Activated naive CD8-positive, alpha-beta T cell treated with anti-CD3 and anti-CD28 coated beads for 36 hours (primary cell): ENCODE results near the gene CBFA2T3. TPM values are rescaled to one million over a fixed set of nuclear protein-coding genes. Genes with fewer than 3 reads are reported as not detected.

ENCODE experiments used
- DNase-seq: peaks from one replicate; pipeline ENCODE4 v3.0.0; 2021
- H3K27ac Mint-ChIP-seq: one replicate; pipeline ENCODE4 v1.8.0; 2022; ENCODE audit warnings: mild to moderate bottlenecking, moderate library complexity, mixed read lengths
- H3K27me3 Mint-ChIP-seq: one replicate; pipeline ENCODE4 v1.8.0; 2022; ENCODE audit warnings: mild to moderate bottlenecking, mixed read lengths
- H3K36me3 Mint-ChIP-seq: one replicate; pipeline ENCODE4 v1.8.0; 2021; ENCODE audit warnings: mild to moderate bottlenecking, mixed read lengths
- H3K4me1 Mint-ChIP-seq: one replicate; pipeline ENCODE4 v1.8.0; 2021; ENCODE audit warnings: mixed read lengths
- H3K4me3 Mint-ChIP-seq: one replicate; pipeline ENCODE4 v1.8.0; 2022; ENCODE audit warnings: mild to moderate bottlenecking, moderate library complexity, mixed read lengths
- H3K9me3 Mint-ChIP-seq: one replicate; pipeline ENCODE4 v1.8.0; 2022; ENCODE audit warnings: mixed read lengths
- total RNA-seq, 2 experiments: library from RNA; stranded (reverse); gene quantifications; one replicate each; pipeline ENCODE4 v1.2.3, GENCODE V29; 2021

Gene CBFA2T3
- total RNA-seq, 2 experiments from 2014 or later: 0.28 to 0.56 TPM

- peaks cover 2% of the 10 kb centered on the region for H3K4me1 Mint-ChIP-seq
- peaks cover 13% of the 10 kb centered on the region for H3K27me3 Mint-ChIP-seq
- no peak overlapping the region for H3K4me3 Mint-ChIP-seq
- no peaks in the 10 kb centered on the region for H3K36me3 Mint-ChIP-seq
- H3K27ac Mint-ChIP-seq: no peak overlapping the region
- no peak for DNase-seq
- H3K9me3 Mint-ChIP-seq: peaks cover 7% of the 10 kb centered on the region
Observed at GRCh38 chr16:88993166-88993761, 16.3 kb upstream of the CBFA2T3 start.

DNA sequence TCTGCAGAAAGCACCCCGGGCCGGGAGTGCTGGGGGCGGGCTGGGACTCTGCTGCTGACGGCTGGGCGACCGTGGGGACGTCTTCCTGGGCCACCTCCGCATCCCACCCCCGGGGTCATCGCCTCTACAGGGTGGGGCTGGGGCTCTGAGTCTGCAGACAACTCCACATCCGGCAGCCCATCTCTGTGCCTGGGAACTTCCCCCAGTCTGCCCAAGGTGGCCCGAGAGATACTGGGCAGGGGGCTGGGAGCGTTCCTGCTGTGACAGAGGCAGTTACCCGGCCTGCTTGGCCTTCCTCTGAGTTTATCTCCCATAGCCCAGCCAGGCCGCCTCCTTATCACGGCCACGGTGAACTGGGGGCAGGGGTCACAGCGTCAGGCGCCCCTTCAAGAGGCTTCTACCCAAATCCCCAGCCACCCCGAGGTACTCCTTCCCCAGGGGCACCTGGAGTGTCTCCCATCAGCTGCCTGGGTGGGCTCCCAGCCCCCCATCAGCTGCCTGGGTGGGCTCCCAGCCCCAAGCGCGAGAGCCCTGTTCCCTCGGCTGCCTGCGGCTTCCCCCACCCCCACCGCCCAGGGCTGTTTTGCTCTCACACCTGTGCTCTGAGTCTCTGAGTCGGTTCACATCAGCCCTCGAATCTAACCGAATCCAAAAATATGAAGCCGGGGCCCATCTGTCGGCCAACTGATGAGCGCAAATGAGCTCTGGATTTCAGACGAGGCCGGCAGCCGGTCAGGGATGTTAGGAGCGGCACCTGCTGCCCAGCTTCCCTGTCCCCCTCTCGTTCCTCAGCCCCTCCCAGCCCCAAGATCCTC is 15.6 kb upstream of the CBFA2T3 start:
- Mint-ChIP-seq H3K4me3 (no peak overlapping the region), H3K9me3 (peaks cover 4% of the 10 kb centered on the region), H3K27ac (no peak overlapping the region), H3K36me3 (no peaks in the 10 kb centered on the region), H3K4me1 (peaks cover 2% of the 10 kb centered on the region), H3K27me3 (peaks cover 13% of the 10 kb centered on the region)
- DNase-seq: no peak

GRCh38 chr16:88991813-88992350 is 14.9 kb upstream of the CBFA2T3 start:
- no peak overlapping the region for H3K4me3 Mint-ChIP-seq
- H3K27me3 Mint-ChIP-seq: peaks cover 13% of the 10 kb centered on the region
- H3K36me3 Mint-ChIP-seq: no peaks in the 10 kb centered on the region
- H3K27ac Mint-ChIP-seq: no peak overlapping the region
- H3K4me1 Mint-ChIP-seq: peaks cover 2% of the 10 kb centered on the region
- H3K9me3 Mint-ChIP-seq: no peaks in the 10 kb centered on the region
- DNase-seq: no peak

GRCh38 chr16:88989852-88990547 is 13.0 kb upstream of the CBFA2T3 start:
- Mint-ChIP-seq H3K27ac (no peak overlapping the region), H3K9me3 (no peaks in the 10 kb centered on the region), H3K27me3 (peaks cover 10% of the 10 kb centered on the region), H3K4me1 (peaks cover 2% of the 10 kb centered on the region), H3K4me3 (no peak overlapping the region), H3K36me3 (no peaks in the 10 kb centered on the region)
- no peak for DNase-seq

GRCh38 chr16:88988980-88989811 is 12.2 kb upstream of the CBFA2T3 start:
- Mint-ChIP-seq H3K4me3 (no peak overlapping the region), H3K9me3 (no peaks in the 10 kb centered on the region), H3K36me3 (no peaks in the 10 kb centered on the region), H3K27ac (no peak overlapping the region), H3K27me3 (peaks cover 3% of the 10 kb centered on the region), H3K4me1 (peaks cover 2% of the 10 kb centered on the region)
- no peak for DNase-seq

GRCh38 chr16:88985521-88985920 is 8.5 kb upstream of the CBFA2T3 start:
- Mint-ChIP-seq H3K4me1 (peaks cover 3% of the 10 kb centered on the region), H3K9me3 (no peaks in the 10 kb centered on the region), H3K4me3 (no peak overlapping the region), H3K27me3 (no peaks in the 10 kb centered on the region), H3K36me3 (no peaks in the 10 kb centered on the region), H3K27ac (no peak overlapping the region)
- DNase-seq: no peak

GRCh38 chr16:88983771-88984687 is 7.0 kb upstream of the CBFA2T3 start:
- no peaks in the 10 kb centered on the region for H3K36me3 Mint-ChIP-seq
- peaks cover 3% of the 10 kb centered on the region for H3K4me1 Mint-ChIP-seq
- DNase-seq: no peak
- no peaks in the 10 kb centered on the region for H3K9me3 Mint-ChIP-seq
- no peak overlapping the region for H3K27ac Mint-ChIP-seq
- no peak overlapping the region for H3K4me3 Mint-ChIP-seq
- peaks cover 3% of the 10 kb centered on the region for H3K27me3 Mint-ChIP-seq

DNA sequence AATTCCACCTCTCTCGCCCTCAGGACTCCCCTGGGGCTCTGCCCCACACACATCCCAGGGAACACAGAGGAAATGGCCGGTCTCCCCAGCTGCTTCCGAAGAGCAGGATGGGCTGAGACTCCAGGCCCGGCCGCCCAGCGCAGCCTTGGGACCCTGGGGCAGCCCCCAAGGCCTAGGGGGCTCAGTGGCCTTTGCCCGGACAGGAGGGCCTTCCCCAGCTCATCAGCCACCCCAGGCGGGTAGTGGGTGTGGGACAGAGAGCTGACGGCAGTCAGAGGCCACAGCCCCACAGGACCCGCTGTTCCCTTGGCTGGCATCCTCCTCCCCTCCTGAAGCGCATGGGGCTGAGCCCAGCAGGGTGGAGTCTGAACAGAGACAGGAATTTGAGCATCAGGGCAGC is 6.2 kb upstream of the CBFA2T3 start:
- no peak for DNase-seq
- H3K9me3 Mint-ChIP-seq: no peaks in the 10 kb centered on the region
- no peak overlapping the region for H3K4me3 Mint-ChIP-seq
- H3K27me3 Mint-ChIP-seq: peaks cover 9% of the 10 kb centered on the region
- H3K27ac Mint-ChIP-seq: no peak overlapping the region
- H3K36me3 Mint-ChIP-seq: no peaks in the 10 kb centered on the region
- peaks cover 3% of the 10 kb centered on the region for H3K4me1 Mint-ChIP-seq

DNA sequence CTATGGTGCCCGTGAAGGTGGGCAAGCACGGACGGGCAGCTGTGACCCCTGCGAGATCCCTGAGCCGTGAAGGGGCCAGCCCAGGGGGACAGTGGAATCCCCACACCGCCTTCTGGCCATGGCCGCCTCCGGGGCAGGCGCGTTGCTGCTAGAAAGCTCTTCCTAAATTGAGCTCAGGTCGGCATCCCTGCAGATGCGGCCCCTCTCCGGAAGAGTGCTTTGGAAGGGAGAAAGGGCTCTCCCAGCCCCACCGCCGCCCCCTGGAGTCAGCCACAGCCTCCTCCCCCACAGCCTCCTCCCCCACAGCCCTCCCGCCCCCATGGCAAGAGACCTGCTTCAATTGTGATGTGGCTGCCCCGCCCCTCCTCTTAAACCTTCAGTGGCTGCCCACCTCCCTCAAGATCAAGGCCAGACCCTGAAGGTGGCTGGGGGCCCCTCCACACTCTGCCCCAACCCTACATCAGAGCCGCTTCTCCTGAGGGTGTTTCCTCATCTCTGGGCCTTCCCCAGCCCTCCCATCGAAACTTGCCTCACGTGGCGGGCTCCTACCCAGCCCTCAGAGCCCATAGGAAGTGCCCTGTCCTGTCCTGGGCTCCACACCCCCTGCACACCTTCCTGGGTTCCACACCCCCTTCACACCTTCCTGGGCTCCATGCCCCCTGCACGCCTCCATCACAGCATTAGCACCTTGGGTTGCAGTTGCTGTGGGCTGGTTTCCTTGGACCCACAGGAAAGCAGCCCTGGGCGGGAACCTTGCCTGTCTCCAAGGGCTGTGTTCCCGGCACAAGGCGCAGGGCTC is 5.5 kb upstream of the CBFA2T3 start:
- Mint-ChIP-seq H3K9me3 (no peaks in the 10 kb centered on the region), H3K4me1 (peaks cover 3% of the 10 kb centered on the region), H3K36me3 (no peaks in the 10 kb centered on the region), H3K27ac (no peak overlapping the region), H3K27me3 (peaks cover 15% of the 10 kb centered on the region), H3K4me3 (no peak overlapping the region)
- no peak for DNase-seq

GRCh38 chr16:88979353-88980015 is 2.5 kb upstream of the CBFA2T3 start:
- Mint-ChIP-seq H3K4me1 (peaks cover 3% of the 10 kb centered on the region), H3K27ac (no peak overlapping the region), H3K9me3 (no peaks in the 10 kb centered on the region), H3K4me3 (no peak overlapping the region), H3K27me3 (peaks cover 32% of the 10 kb centered on the region), H3K36me3 (no peaks in the 10 kb centered on the region)
- no peak for DNase-seq

DNA sequence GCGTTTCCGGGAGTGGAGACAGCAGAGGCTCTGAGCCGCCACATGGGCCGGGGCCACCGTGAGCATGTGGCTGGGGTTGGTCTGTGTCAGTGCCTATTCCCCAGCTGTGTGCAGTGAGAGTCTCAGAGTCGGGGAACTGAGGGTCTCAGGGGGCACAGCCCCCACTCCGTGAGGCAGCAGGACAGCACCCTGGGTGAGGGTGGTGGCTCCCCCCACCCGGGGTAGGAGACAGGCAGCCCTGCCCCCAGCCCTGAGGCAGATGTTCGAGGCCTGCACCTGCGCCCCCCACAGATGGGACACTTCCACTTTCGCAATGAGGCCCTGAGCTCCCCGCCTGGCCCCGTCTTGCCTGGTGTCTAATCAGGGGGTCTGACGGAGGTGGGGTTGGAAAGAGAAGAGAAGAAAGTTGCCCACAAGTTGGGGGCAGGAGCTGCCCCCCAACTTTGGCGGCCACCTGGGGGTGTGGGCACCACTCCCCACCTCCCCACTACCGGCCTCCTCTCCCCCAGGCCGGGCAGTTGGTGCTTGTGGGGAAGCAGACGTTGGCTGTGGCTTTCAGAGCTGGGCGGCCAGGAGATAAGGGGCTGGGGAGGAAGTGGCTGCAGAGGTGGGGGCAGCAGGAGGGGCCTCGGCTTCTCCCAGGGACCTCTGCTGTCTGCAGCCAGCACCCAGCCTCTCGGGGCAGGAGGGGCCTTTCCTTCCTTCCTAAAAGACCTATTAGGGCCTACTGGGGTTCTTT is 1.8 kb upstream of the CBFA2T3 start:
- H3K27ac Mint-ChIP-seq: no peak overlapping the region
- H3K4me1 Mint-ChIP-seq: no peaks in the 10 kb centered on the region
- H3K4me3 Mint-ChIP-seq: no peak overlapping the region
- peaks cover 33% of the 10 kb centered on the region for H3K27me3 Mint-ChIP-seq
- DNase-seq: no peak
- no peaks in the 10 kb centered on the region for H3K9me3 Mint-ChIP-seq
- no peaks in the 10 kb centered on the region for H3K36me3 Mint-ChIP-seq

DNA sequence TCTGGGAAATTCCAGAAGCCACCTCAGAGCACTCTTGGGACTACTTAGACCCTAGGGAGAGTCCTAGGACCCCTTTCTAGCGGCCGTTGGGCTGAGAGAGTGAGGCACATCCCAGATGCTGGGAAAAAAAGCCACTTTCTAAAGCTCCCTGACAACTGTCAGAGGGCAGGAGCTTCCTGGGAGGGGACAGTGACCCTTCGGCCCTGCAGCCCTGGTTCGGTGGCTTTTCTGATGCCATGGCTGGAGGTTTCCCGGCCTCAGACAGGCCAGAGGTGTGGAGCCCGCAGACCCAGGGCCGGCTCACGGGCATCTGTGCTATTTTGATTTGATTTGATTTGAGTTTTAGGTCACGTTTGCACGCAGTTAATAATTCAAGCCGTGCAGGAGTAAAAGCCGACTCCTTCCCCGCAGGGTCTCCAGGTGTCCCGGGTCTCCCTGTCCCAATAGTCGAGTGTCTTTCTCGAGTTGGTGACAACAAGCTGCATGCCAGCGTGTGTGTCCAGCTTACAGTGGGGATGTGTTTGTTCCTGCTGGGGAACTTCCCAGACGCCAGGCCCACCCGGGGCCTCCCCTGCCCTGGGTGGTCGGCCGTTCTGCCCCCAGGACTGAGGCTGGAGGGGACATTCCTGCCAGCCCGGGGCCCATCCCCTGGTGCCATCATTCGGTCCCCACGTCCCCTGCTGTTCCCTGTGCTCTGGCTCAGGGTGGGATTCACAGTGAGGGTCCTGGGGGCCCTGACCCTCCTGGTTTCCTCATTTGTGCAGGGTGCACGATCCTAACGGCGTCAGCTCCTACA is 1.0 kb upstream of the CBFA2T3 start:
- H3K27ac Mint-ChIP-seq: no peak overlapping the region
- H3K4me3 Mint-ChIP-seq: no peak overlapping the region
- no peak for DNase-seq
- H3K27me3 Mint-ChIP-seq: peaks cover 41% of the 10 kb centered on the region
- no peaks in the 10 kb centered on the region for H3K4me1 Mint-ChIP-seq
- no peaks in the 10 kb centered on the region for H3K36me3 Mint-ChIP-seq
- no peaks in the 10 kb centered on the region for H3K9me3 Mint-ChIP-seq
